ENCODE measurements around the gene TXNDC2. TPM values are rescaled to one million over a fixed set of nuclear protein-coding genes. Genes with fewer than 3 reads are reported as not detected.

The TXNDC2 gene
- total and polyA plus RNA-seq, 2 of the 4 experiments (the other 2 are of a cell fraction) = 0.18 TPM; not detected in 1

DNA sequence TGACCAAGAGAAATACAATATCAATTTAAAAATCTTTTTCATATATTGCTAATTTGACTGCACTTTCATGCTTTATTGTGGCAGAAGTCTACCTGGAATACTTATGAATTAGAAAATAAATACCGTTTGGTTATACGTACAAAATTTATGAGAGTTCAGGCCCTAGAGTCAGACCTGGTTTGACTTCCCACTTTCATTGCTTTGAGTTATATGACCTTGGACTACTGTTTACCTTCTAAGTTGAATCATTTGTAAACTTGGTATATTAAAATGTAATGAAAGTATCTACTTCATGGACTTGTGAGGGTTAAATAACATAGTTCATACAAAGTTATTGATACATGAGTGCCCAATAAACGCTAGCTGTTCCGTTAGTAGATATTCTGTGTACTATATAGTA lies 40.0 kb downstream of the TXNDC2 start:
- no peak overlapping the region for H2BK120ac ChIP-seq (ENCODE audit: low read depth, low read length)
- H3K27me3 ChIP-seq (ENCODE audit: control insufficient read depth, insufficient read depth, low read length) = no peaks in the 10 kb centered on the region
- H4K20me1 ChIP-seq (ENCODE audit: insufficient read depth, low read length) = peaks cover 94% of the 10 kb centered on the region
- peaks cover 0 to 48% of the 10 kb centered on the region in 2 experiments; a peak in 2 of 4 replicates for H3K79me1 ChIP-seq (ENCODE audit: low read depth in 1 of 2, low read length in 2 of 2)
- POLR2A ChIA-PET (ENCODE audit: unreplicated experiment) = no interaction called here
- no TSS peak for BruUV-seq (replicated peaks)
- H4K5ac ChIP-seq (ENCODE audit: low read depth, low read length) = no peak overlapping the region
- no peak overlapping the region for H2BK20ac ChIP-seq (ENCODE audit: low read depth, low read length)
- no peak for TF ChIP-seq RAD21 (IDR thresholded peaks at IDR 0.05; ENCODE audit: low read length)
- TF ChIP-seq BHLHE40 (IDR thresholded peaks at IDR 0.05; ENCODE audit: low read depth, low read length) = no peak
- no peak for TF ChIP-seq FOS (IDR thresholded peaks at IDR 0.05; ENCODE audit: low read depth, low read length)
- TF ChIP-seq CHD1 (IDR thresholded peaks at IDR 0.05; ENCODE audit: low read depth, low read length) = no peak
- TF ChIP-seq, protein P1, sequence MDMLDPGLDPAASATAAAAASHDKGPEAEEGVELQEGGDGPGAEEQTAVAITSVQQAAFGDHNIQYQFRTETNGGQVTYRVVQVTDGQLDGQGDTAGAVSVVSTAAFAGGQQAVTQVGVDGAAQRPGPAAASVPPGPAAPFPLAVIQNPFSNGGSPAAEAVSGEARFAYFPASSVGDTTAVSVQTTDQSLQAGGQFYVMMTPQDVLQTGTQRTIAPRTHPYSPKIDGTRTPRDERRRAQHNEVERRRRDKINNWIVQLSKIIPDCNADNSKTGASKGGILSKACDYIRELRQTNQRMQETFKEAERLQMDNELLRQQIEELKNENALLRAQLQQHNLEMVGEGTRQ (IDR thresholded peaks at IDR 0.05; ENCODE audit: low read depth, low read length) = no peak
- no peak for TF ChIP-seq MAFK (IDR thresholded peaks at IDR 0.05; ENCODE audit: low read depth, low read length)
- TF ChIP-seq MAZ (IDR thresholded peaks at IDR 0.05; ENCODE audit: borderline replicate concordance, low read depth, low read length) = no peak
- TF ChIP-seq RCOR1 (IDR thresholded peaks at IDR 0.05; ENCODE audit: insufficient replicate concordance, low read length) = no peak
- TF ChIP-seq POLR2A (IDR thresholded peaks at IDR 0.05; ENCODE audit: low read depth, low read length) = no peak
- TF ChIP-seq, protein P2, sequence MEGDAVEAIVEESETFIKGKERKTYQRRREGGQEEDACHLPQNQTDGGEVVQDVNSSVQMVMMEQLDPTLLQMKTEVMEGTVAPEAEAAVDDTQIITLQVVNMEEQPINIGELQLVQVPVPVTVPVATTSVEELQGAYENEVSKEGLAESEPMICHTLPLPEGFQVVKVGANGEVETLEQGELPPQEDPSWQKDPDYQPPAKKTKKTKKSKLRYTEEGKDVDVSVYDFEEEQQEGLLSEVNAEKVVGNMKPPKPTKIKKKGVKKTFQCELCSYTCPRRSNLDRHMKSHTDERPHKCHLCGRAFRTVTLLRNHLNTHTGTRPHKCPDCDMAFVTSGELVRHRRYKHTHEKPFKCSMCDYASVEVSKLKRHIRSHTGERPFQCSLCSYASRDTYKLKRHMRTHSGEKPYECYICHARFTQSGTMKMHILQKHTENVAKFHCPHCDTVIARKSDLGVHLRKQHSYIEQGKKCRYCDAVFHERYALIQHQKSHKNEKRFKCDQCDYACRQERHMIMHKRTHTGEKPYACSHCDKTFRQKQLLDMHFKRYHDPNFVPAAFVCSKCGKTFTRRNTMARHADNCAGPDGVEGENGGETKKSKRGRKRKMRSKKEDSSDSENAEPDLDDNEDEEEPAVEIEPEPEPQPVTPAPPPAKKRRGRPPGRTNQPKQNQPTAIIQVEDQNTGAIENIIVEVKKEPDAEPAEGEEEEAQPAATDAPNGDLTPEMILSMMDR (conservative IDR thresholded peaks at IDR 0.05; ENCODE audit: low read depth, low read length) = no peak
- no peak for TF ChIP-seq MXI1 (IDR thresholded peaks at IDR 0.05; ENCODE audit: borderline replicate concordance, low read depth, low read length)
- no peak for TF ChIP-seq RFX5 (IDR thresholded peaks at IDR 0.05; ENCODE audit: low read depth, low read length)
- TF ChIP-seq NFE2L2 (IDR thresholded peaks at IDR 0.05; ENCODE audit: low read depth, low read length) = no peak
- H3K56ac ChIP-seq (ENCODE audit: extremely low read depth, insufficient read depth, low read length) = no peak overlapping the region
- no peak overlapping the region for H3K18ac ChIP-seq (ENCODE audit: low read depth, low read length)
- H2BK5ac ChIP-seq (ENCODE audit: low read depth, low read length, poor library complexity, severe bottlenecking) = no peak overlapping the region
- H3K4ac ChIP-seq (ENCODE audit: low read depth, low read length) = no peak overlapping the region
- peaks cover 16% of the 10 kb centered on the region for H3K9me1 ChIP-seq (ENCODE audit: insufficient read depth, low read length)
- H3K9ac ChIP-seq (ENCODE audit: low read depth, low read length) = no peak overlapping the region
- no peak overlapping the region for H3K27ac ChIP-seq (ENCODE audit: insufficient read depth, low read length)
- peaks cover 5% of the 10 kb centered on the region for H3K4me1 ChIP-seq (ENCODE audit: control insufficient read depth, insufficient read depth, low read length)
- H3K36me3 ChIP-seq (ENCODE audit: control insufficient read depth, insufficient read depth, low read length) = no peaks in the 10 kb centered on the region
- no peak overlapping the region for H2AK9ac ChIP-seq (replicated peaks; ENCODE audit: low read depth, low read length, poor library complexity)
- intact Hi-C loops (cut with micrococcal nuclease) = loop anchor here (5.0 kb wide), 1 partner anchor 333 kb away; no protein-coding TSS in a partner anchor
- dilution Hi-C loops (cut with HindIII; ENCODE audit: low sequenced_read_pairs, unreplicated experiment) = no loop called here
- H3K9me3 ChIP-seq (ENCODE audit: control insufficient read depth, insufficient read depth, low read length) = no peaks in the 10 kb centered on the region
- in situ Hi-C loops (cut with MboI; ENCODE audit: low sequenced_read_pairs) = loop anchor here (25.0 kb wide), 1 partner anchor 213 kb away; the partner anchor contains the start of gene RAB31
- H2AFZ ChIP-seq (replicated peaks; ENCODE audit: low read length, poor library complexity) = no peak overlapping the region
- DNase-seq (no peak), ATAC-seq (ENCODE audit: low read depth) (no peak)
- no CpG with 5 or more reads among the region's 4 CpGs for WGBS, 2 experiments (ENCODE audit: extremely low coverage in 2 of 2, insufficient read length in 1 of 2)
- H3K14ac ChIP-seq (replicated peaks; ENCODE audit: low read depth, low read length) = no peak overlapping the region
- H4K91ac ChIP-seq (ENCODE audit: insufficient read depth, low read depth, low read length) = no peak overlapping the region
- CTCF ChIA-PET = no interaction called here
- H3K4me3 ChIP-seq (ENCODE audit: insufficient read depth, low read depth, low read length) = no peak overlapping the region
- H3K4me2 ChIP-seq (ENCODE audit: low read depth, low read length) = 0 out of 2 replicates have a peak overlapping the region, but pooled peaks have one; percentile 16
- H2BK15ac ChIP-seq (ENCODE audit: low read depth, low read length) = no peak overlapping the region
- H3K23ac ChIP-seq (ENCODE audit: low read depth, low read length) = no peak overlapping the region
- H2AK5ac ChIP-seq (ENCODE audit: low read depth, low read length) = no peak overlapping the region
- H4K8ac ChIP-seq (ENCODE audit: low read depth in 2 of 2, low read length in 2 of 2) = no peak overlapping the region
